Uterus (tissue), 2 donors: Measurements from ENCODE around the gene ADARB1.

ENCODE experiments used
- CTCF ChIP-seq, 4 experiments: fragments of 200-600 bp in 2 of 4; fragments of 450-650 bp in 2 of 4; sonication (generic) in 2 of 4; IDR thresholded peaks; one replicate each; pipeline ENCODE4 v1.5.1; 2016 to 2019; ENCODE audit warnings: antibody characterized with exemption in 4 of 4, mild to moderate bottlenecking in 2 of 4, moderate library complexity in 1 of 4
- POLR2A ChIP-seq, 2 donors: fragments of 450-650 bp; IDR thresholded peaks; one replicate each; pipeline ENCODE4 v1.6.1; 2016; ENCODE audit warnings: antibody characterized with exemption in 2 of 2, mild to moderate bottlenecking in 1 of 2, moderate library complexity in 1 of 2

DNA sequence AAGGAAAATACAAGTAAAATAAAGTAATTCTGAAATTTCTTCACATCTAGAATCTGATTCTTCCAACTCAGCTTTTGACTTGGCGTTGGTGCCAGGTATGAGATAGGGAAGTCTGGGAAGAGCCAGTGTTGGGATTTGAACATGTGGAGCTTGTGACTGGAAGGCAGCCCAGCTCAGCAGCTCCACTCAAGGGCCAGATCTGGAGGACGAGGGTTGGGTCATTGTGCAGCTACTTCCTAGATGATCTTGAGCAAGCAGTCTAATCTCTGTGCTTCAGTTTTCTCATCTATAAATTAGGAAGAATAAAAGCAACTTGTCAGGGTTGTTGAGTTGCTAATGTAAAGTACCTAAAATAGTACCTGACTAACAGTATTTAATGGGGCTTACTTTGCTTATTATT, 5.0 kb downstream of the ADARB1 start:
- TF ChIP-seq CTCF (IDR thresholded peaks at IDR 0.05) (no peak), POLR2A (IDR thresholded peaks at IDR 0.05) (no peak)
